ENCODE measurements around the gene CITED1. TPM values are rescaled to one million over a fixed set of nuclear protein-coding genes. Genes with fewer than 3 reads are reported as not detected.
A peak's percentile ranks its signal among the peaks of the same experiment; 100 is the strongest.

The CITED1 gene
- total RNA-seq, 1 donor from 2014 or later = 0.77 TPM

DNA sequence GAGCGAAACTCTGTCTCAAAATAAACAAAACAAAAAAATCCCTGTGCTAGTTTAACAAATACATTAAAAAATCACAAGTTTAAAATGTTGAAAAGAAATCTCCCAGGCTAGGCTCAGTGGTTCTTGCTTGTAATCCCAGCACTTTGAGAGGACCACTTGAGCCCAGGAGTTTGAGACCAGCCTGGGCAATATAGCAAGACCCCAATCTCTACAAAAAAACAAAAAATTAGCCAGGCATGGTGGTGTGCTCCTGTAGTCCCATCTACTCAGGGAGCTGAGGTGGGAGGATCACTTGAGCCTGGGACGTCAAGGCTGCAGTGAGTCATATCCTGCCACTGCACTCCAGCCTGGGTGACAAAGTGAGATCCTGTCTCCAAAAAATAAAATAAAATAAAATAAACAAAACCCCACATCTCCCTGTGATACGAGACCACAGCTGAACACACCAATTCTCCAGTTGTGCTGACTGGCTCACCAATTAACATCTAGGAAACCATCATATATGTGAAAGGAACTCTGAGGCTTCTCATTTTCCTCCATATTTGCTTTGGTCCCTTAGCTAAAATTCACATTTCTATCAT is 36.0 kb downstream of the CITED1 start:
- DNase-seq (ENCODE audit: low spot score) = no peak
- TF ChIP-seq, protein P1, sequence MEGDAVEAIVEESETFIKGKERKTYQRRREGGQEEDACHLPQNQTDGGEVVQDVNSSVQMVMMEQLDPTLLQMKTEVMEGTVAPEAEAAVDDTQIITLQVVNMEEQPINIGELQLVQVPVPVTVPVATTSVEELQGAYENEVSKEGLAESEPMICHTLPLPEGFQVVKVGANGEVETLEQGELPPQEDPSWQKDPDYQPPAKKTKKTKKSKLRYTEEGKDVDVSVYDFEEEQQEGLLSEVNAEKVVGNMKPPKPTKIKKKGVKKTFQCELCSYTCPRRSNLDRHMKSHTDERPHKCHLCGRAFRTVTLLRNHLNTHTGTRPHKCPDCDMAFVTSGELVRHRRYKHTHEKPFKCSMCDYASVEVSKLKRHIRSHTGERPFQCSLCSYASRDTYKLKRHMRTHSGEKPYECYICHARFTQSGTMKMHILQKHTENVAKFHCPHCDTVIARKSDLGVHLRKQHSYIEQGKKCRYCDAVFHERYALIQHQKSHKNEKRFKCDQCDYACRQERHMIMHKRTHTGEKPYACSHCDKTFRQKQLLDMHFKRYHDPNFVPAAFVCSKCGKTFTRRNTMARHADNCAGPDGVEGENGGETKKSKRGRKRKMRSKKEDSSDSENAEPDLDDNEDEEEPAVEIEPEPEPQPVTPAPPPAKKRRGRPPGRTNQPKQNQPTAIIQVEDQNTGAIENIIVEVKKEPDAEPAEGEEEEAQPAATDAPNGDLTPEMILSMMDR (IDR thresholded peaks at IDR 0.05) = no peak
- Mint-ChIP-seq H3K27ac (ENCODE audit: unreplicated experiment) (peak overlapping the region; percentile 93), H3K9me3 (ENCODE audit: low read depth) (no peaks in the 10 kb centered on the region), H3K27me3 (ENCODE audit: low read depth) (no peaks in the 10 kb centered on the region), H3K4me3 (ENCODE audit: unreplicated experiment) (no peak overlapping the region), H3K36me3 (ENCODE audit: low read depth) (peaks cover 43% of the 10 kb centered on the region), H3K4me1 (ENCODE audit: low read depth) (peaks cover 58% of the 10 kb centered on the region)

DNA sequence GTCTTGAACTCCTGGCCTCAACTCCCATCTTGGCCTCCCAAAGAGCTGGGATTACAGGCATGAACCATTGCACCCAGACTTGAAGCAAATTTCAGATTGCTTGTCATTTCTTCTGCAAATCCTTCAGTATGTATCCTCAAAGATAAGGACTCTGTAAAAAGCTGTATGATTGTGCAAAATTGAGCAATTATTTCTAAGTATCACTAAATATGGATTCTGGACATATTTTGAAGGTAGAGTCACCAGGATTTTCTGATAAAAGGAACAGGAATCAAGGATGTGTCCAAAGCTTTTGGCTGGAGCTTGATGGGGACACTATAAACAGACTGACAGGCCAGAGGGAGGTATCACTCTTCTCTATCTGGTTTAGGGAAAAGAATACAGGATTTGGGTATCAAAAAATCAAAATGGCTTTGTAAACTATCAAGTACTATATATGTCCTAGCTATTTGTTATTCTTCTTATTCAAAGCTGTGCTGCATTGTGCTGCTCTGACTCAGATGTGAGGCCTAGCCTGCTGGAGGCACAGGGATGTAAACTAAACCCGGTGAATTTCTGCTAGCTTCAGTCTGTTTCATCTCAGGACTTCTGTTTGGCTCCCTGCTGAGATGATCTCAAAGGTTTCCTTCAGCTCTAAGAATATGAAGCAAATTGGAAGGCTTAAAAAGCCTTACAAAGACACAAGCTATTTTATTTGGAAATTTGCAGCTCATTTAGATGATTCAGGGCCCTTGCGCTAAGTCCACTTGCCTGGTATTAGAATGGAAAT is 36.9 kb downstream of the CITED1 start:
- H3K4me3 Mint-ChIP-seq (ENCODE audit: unreplicated experiment) = no peak overlapping the region
- H3K9me3 Mint-ChIP-seq (ENCODE audit: low read depth) = no peaks in the 10 kb centered on the region
- H3K4me1 Mint-ChIP-seq (ENCODE audit: low read depth) = peaks cover 48% of the 10 kb centered on the region
- peak overlapping the region; percentile 93 for H3K27ac Mint-ChIP-seq (ENCODE audit: unreplicated experiment)
- H3K27me3 Mint-ChIP-seq (ENCODE audit: low read depth) = no peaks in the 10 kb centered on the region
- TF ChIP-seq, protein P1 (IDR thresholded peaks at IDR 0.05) = no peak
- no peak for DNase-seq (ENCODE audit: low spot score)
- H3K36me3 Mint-ChIP-seq (ENCODE audit: low read depth) = peaks cover 33% of the 10 kb centered on the region

DNA sequence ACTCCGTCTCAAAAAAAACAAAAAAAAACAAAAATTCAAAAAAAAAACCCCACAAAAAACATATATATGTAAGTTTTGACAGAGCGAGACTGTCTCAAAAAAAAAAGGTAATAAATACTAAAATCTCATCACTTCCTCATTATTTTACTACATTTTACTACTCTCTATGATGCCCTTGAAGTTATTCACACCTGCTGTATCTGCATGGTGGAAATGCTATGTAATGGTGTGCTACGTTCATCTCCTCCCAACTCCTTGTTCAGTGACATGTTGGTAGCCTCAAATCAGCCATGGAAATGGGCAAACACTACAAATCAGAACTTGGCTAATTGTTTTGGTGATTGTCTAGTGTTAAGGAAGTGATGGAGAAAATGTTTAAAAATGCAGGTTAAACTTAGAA is 40.5 kb downstream of the CITED1 start:
- H3K36me3 Mint-ChIP-seq (ENCODE audit: low read depth) = peaks cover 13% of the 10 kb centered on the region
- H3K4me3 Mint-ChIP-seq (ENCODE audit: unreplicated experiment) = no peak overlapping the region
- H3K4me1 Mint-ChIP-seq (ENCODE audit: low read depth) = peaks cover 20% of the 10 kb centered on the region
- no peaks in the 10 kb centered on the region for H3K27me3 Mint-ChIP-seq (ENCODE audit: low read depth)
- no peaks in the 10 kb centered on the region for H3K9me3 Mint-ChIP-seq (ENCODE audit: low read depth)
- H3K27ac Mint-ChIP-seq (ENCODE audit: unreplicated experiment) = no peak overlapping the region
- DNase-seq (ENCODE audit: low spot score) = no peak
- TF ChIP-seq, protein P1 (IDR thresholded peaks at IDR 0.05) = no peak

DNA sequence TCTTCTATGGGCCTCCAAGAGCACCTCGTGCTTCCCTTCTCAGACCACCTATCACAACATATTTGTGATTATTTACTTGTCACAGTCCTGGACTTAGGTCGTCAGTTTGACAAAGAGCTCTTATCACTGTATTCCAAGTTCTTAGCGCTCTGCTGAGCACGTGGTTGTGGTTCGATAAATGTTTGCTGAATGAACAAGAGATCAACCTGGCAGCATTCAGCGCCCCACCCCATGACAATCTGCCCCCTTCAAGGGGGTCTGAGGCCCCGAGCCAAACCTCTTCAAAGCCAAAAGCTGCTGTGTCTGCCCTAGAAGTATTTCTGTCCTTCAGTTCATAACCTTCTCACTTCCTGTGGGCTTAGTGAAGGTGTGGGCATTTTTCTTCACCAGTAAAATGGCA is 43.6 kb downstream of the CITED1 start:
- TF ChIP-seq, protein P1 (IDR thresholded peaks at IDR 0.05) = no peak
- H3K4me3 Mint-ChIP-seq (ENCODE audit: unreplicated experiment) = no peak overlapping the region
- H3K4me1 Mint-ChIP-seq (ENCODE audit: low read depth) = peaks cover 12% of the 10 kb centered on the region
- no peak overlapping the region for H3K27ac Mint-ChIP-seq (ENCODE audit: unreplicated experiment)
- no peaks in the 10 kb centered on the region for H3K9me3 Mint-ChIP-seq (ENCODE audit: low read depth)
- H3K27me3 Mint-ChIP-seq (ENCODE audit: low read depth) = no peaks in the 10 kb centered on the region
- H3K36me3 Mint-ChIP-seq (ENCODE audit: low read depth) = no peaks in the 10 kb centered on the region
- no peak for DNase-seq (ENCODE audit: low spot score)

DNA sequence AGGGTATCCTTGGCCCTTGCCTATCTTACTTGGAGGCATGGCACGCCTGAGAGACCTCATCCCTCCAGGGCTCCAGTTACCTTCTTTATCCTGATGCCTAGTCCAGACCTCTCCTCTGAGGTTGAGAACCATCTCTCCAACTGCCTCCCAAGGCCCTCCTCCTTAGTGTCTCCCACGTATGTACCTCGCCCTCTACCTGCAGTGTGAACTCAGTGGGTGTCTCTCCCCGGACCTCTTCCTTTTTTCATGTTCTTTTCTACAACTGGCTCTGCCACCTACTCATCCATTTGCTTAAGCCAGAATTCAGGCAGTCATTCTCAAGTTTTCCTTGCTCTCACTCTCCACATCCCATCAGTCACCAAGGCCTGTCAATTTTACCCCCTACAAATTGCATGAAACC is 45.3 kb downstream of the CITED1 start:
- Mint-ChIP-seq H3K4me1 (ENCODE audit: low read depth) (peaks cover 16% of the 10 kb centered on the region), H3K27ac (ENCODE audit: unreplicated experiment) (no peak overlapping the region), H3K9me3 (ENCODE audit: low read depth) (no peaks in the 10 kb centered on the region), H3K36me3 (ENCODE audit: low read depth) (no peaks in the 10 kb centered on the region), H3K4me3 (ENCODE audit: unreplicated experiment) (no peak overlapping the region), H3K27me3 (ENCODE audit: low read depth) (peaks cover 3% of the 10 kb centered on the region)
- DNase-seq (ENCODE audit: low spot score) = no peak
- TF ChIP-seq, protein P1 (IDR thresholded peaks at IDR 0.05) = no peak

Data from chondrocyte (in vitro differentiated cells).